HCT116 (cell line): ENCODE measurements around the gene IL25. TPM values are rescaled to one million over a fixed set of nuclear protein-coding genes. Genes with fewer than 3 reads are reported as not detected.

Experiments
- ATAC-seq: fragments of 200-7000 bp; cut with Tn5 transposase; 2 replicates; pipeline ENCODE4 v1.9.1; 2020; ENCODE audit warnings: mild to moderate bottlenecking, moderate library complexity
- BruUV-seq: library from RNA; stranded (reverse); fragments of 400-500 nt; replicated peaks from 2 replicates; lab custom pipeline; 2021; lab: Mats Ljungman, UMichigan
- CTCF ChIA-PET: fragments of 300-600 bp; sonication (Branson Sonifier 250); formaldehyde crosslinking; loops from one replicate; lab custom pipeline; 2021; ENCODE audit warnings: antibody characterized with exemption; lab: Charles Lee
- POLR2A ChIA-PET: fragments of 300-600, 350-600 bp; sonication (Branson Sonifier 250); formaldehyde crosslinking; loops from one replicate; lab custom pipeline; 2021; ENCODE audit warnings: antibody characterized with exemption; lab: Charles Lee
- RAD21 ChIA-PET, 2 experiments: fragments of 300-600 bp; sonication (Branson Sonifier 250); formaldehyde crosslinking; loops; one replicate each; lab custom pipeline; 2023; ENCODE audit warnings: low total read pairs in 2 of 2; ENCODE audit not compliant: uncharacterized antibody in 2 of 2, unreplicated experiment in 2 of 2, low non-redundant PET in 1 of 2; lab: Charles Lee
- DNase-seq: peaks from one replicate; pipeline ENCODE4 v3.0.0-alpha.2; 2010; ENCODE audit warnings: low read depth, low spot score
- H2AFZ ChIP-seq: fragments of 200-600 bp; shearing (Covaris generic), sonication (generic); 2 replicates; pipeline ENCODE4 v1.6.1; 2017; ENCODE audit warnings: low read depth, mixed run types, mixed read lengths, antibody characterized with exemption, low read length; ENCODE audit not compliant: poor library complexity, severe bottlenecking
- H3K27ac ChIP-seq: 2 replicates; pipeline ENCODE4 v1.5.1; 2012; ENCODE audit warnings: low read depth, low read length
- H3K27me3 ChIP-seq: fragments of 200-600 bp; sonication (generic); 2 replicates; pipeline ENCODE4 v1.6.1; 2016; ENCODE audit warnings: mixed run types, low read length, mixed read lengths; ENCODE audit not compliant: insufficient read depth
- H3K36me3 ChIP-seq, 2 experiments: fragments of 200-500 bp in 1 of 2; fragments of 200-600 bp in 1 of 2; sonication (Bioruptor generic) in 1 of 2; sonication (generic) in 1 of 2; 2 replicates each; pipeline versions ENCODE4 v1.5.1 to v1.6.1; 2014 to 2016; ENCODE audit warnings: low read length in 2 of 2, inconsistent platforms in 1 of 2, mixed read lengths in 1 of 2, mixed run types in 1 of 2; ENCODE audit not compliant: insufficient read depth in 2 of 2, control insufficient read depth in 1 of 2
- H3K4me1 ChIP-seq, 2 experiments: fragments of 200-600 bp in 1 of 2; sonication (generic) in 1 of 2; 2 replicates each; pipeline versions ENCODE4 v1.5.1 to v1.6.1; 2012 to 2017; ENCODE audit warnings: low read length in 2 of 2, inconsistent platforms in 1 of 2, mild to moderate bottlenecking in 1 of 2, mixed read lengths in 1 of 2, mixed run types in 1 of 2, moderate library complexity in 1 of 2; ENCODE audit not compliant: insufficient read depth in 2 of 2, control insufficient read depth in 1 of 2
- H3K4me2 ChIP-seq: fragments of 200-600 bp; sonication (generic); 2 replicates; pipeline ENCODE4 v1.6.1; 2017; ENCODE audit warnings: mixed run types, low read length, mixed read lengths
- H3K4me3 ChIP-seq, 2 experiments: fragments of 200-600 bp in 1 of 2; sonication (generic) in 1 of 2; replicated peaks in 1 of 2; 2 replicates each; pipeline ENCODE4 v1.5.1; 2011 to 2016; ENCODE audit warnings: low read length in 2 of 2, control low read depth in 1 of 2, low read depth in 1 of 2, mild to moderate bottlenecking in 1 of 2, mixed read lengths in 1 of 2, mixed run types in 1 of 2
- H3K79me2 ChIP-seq: fragments of 200-600 bp; sonication (generic); 2 replicates; pipeline ENCODE4 v1.6.1; 2017; ENCODE audit warnings: mild to moderate bottlenecking, mixed run types, low read length, moderate library complexity, mixed read lengths; ENCODE audit not compliant: insufficient read depth
- H3K9ac ChIP-seq: fragments of 200-600 bp; sonication (generic); 2 replicates; pipeline ENCODE4 v1.6.1; 2016; ENCODE audit warnings: low read length, mixed read lengths
- H3K9me2 ChIP-seq: fragments of 200-600 bp; sonication (generic), shearing (Covaris generic); 2 replicates; pipeline ENCODE4 v1.6.1; 2017; ENCODE audit warnings: mixed run types, mild to moderate bottlenecking, moderate library complexity; ENCODE audit not compliant: insufficient read depth
- H3K9me3 ChIP-seq, 2 experiments: fragments of 200-500 bp in 1 of 2; fragments of 200-600 bp in 1 of 2; sonication (Bioruptor generic) in 1 of 2; sonication (generic) in 1 of 2; 2 replicates each; pipeline ENCODE4 v1.6.1; 2014 to 2017; ENCODE audit warnings: low read length in 2 of 2, mixed read lengths in 2 of 2, inconsistent platforms in 1 of 2, low read depth in 1 of 2, mild to moderate bottlenecking in 1 of 2, mixed run types in 1 of 2, moderate library complexity in 1 of 2; ENCODE audit not compliant: control insufficient read depth in 1 of 2, insufficient read depth in 1 of 2
- H4K20me1 ChIP-seq: fragments of 200-600 bp; sonication (generic), shearing (Covaris generic); 2 replicates; pipeline ENCODE4 v1.6.1; 2017; ENCODE audit warnings: mixed run types, mild to moderate bottlenecking, moderate library complexity; ENCODE audit not compliant: insufficient read depth
- CEBPB ChIP-seq: IDR thresholded peaks from 2 replicates; pipeline ENCODE4 v1.6.1; 2012; ENCODE audit warnings: low read depth
- ELF1 ChIP-seq: IDR thresholded peaks from 2 replicates; pipeline ENCODE4 v1.6.1; 2012; ENCODE audit warnings: low read depth, borderline replicate concordance
- EZH2 ChIP-seq: fragments of 200-600 bp; sonication (generic); IDR thresholded peaks from 2 replicates; pipeline ENCODE4 v1.6.1; 2017; ENCODE audit warnings: antibody characterized with exemption, mixed run types
- POLR2AphosphoS5 ChIP-seq: IDR thresholded peaks from 2 replicates; pipeline ENCODE4 v1.6.1; 2011; ENCODE audit warnings: mild to moderate bottlenecking, low read depth, low read length, moderate library complexity
- SP1 ChIP-seq: IDR thresholded peaks from 2 replicates; pipeline ENCODE4 v1.6.1; 2012; ENCODE audit warnings: low read depth
- YY1 ChIP-seq: IDR thresholded peaks from 2 replicates; pipeline ENCODE4 v1.6.1; 2011; ENCODE audit warnings: low read length, low read depth, moderate library complexity, mild to moderate bottlenecking; ENCODE audit not compliant: insufficient replicate concordance; ENCODE audit errors: extremely low read depth
- ZFX ChIP-seq: fragments of 450-650 bp; IDR thresholded peaks from 2 replicates; pipeline ENCODE4 v1.6.1; 2017
- ZNF274 ChIP-seq: fragments of 200-500 bp; sonication (Bioruptor generic); IDR thresholded peaks from 2 replicates; pipeline ENCODE4 v1.6.1; 2014; ENCODE audit warnings: mild to moderate bottlenecking, low read depth, low read length, inconsistent platforms
- intact Hi-C: fragments of 100-400 bp; cut with micrococcal nuclease; formaldehyde crosslinking; loops from 2 replicates; pipeline ENCODE4 v1.10.0; 2022
- total RNA-seq: library from RNA; stranded (reverse); gene quantifications from one replicate; pipeline ENCODE4 v1.2.1, GENCODE V29; 2021; ENCODE audit not compliant: unreplicated experiment
- TF ChIP-seq, protein P1 (sequence below), 3 experiments: fragments of 200-600 bp in 1 of 3; sonication (generic) in 1 of 3; IDR thresholded peaks in 2 of 3; conservative IDR thresholded peaks in 1 of 3; 2 replicates each; pipeline ENCODE4 v1.5.1; 2012 to 2017; ENCODE audit warnings: low read depth in 2 of 3, low read length in 2 of 3, antibody characterized with exemption in 1 of 3, borderline replicate concordance in 1 of 3, control low read depth in 1 of 3, mild to moderate bottlenecking in 1 of 3, mixed read lengths in 1 of 3, mixed run types in 1 of 3, moderate library complexity in 1 of 3; ENCODE audit not compliant: insufficient read depth in 1 of 3
- TF ChIP-seq, protein P2 (sequence below): IDR thresholded peaks from 2 replicates; pipeline ENCODE4 v1.6.1; 2012; ENCODE audit warnings: low read depth
- TF ChIP-seq, protein P3 (sequence below): IDR thresholded peaks from 2 replicates; pipeline ENCODE4 v1.6.1; 2012

The IL25 gene
- total RNA-seq, 1 experiment from 2014 or later = not detected

- no peak for ATAC-seq
- DNase-seq = no peak
- Histone ChIP-seq H3K4me3 (no peak within 1 kb of the TSS), H4K20me1 (no peaks in the 10 kb centered on the region), H3K9me2 (no peaks in the 10 kb centered on the region), H3K4me2 (no peak within 1 kb of the TSS), H3K27ac (no peak within 1 kb of the TSS), H2AFZ (no peak within 1 kb of the TSS), H3K27me3 (0 out of 2 replicates have a peak, but pooled peaks cover 6% of the 10 kb centered on the region), H3K9ac (no peak within 1 kb of the TSS), H3K4me1 (no peaks in the 10 kb centered on the region), H3K36me3 (no peaks in the 10 kb centered on the region), H3K9me3 (no peaks in the 10 kb centered on the region), H3K79me2 (no peaks in the 10 kb centered on the region)
- no peak for TF ChIP-seq ELF1
- no peak for TF ChIP-seq ZNF274
- no peak for TF ChIP-seq ZFX
- TF ChIP-seq, protein P1, sequence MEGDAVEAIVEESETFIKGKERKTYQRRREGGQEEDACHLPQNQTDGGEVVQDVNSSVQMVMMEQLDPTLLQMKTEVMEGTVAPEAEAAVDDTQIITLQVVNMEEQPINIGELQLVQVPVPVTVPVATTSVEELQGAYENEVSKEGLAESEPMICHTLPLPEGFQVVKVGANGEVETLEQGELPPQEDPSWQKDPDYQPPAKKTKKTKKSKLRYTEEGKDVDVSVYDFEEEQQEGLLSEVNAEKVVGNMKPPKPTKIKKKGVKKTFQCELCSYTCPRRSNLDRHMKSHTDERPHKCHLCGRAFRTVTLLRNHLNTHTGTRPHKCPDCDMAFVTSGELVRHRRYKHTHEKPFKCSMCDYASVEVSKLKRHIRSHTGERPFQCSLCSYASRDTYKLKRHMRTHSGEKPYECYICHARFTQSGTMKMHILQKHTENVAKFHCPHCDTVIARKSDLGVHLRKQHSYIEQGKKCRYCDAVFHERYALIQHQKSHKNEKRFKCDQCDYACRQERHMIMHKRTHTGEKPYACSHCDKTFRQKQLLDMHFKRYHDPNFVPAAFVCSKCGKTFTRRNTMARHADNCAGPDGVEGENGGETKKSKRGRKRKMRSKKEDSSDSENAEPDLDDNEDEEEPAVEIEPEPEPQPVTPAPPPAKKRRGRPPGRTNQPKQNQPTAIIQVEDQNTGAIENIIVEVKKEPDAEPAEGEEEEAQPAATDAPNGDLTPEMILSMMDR (IDR thresholded peaks at IDR 0.05 in 2 of 3, conservative IDR thresholded peaks at IDR 0.05 in 1 of 3; ENCODE audit: borderline replicate concordance in 1 of 3, insufficient read depth in 1 of 3, low read depth in 2 of 3, low read length in 2 of 3) = no peak
- TF ChIP-seq EZH2 = no peak
- TF ChIP-seq SP1 = no peak
- TF ChIP-seq, protein P2, sequence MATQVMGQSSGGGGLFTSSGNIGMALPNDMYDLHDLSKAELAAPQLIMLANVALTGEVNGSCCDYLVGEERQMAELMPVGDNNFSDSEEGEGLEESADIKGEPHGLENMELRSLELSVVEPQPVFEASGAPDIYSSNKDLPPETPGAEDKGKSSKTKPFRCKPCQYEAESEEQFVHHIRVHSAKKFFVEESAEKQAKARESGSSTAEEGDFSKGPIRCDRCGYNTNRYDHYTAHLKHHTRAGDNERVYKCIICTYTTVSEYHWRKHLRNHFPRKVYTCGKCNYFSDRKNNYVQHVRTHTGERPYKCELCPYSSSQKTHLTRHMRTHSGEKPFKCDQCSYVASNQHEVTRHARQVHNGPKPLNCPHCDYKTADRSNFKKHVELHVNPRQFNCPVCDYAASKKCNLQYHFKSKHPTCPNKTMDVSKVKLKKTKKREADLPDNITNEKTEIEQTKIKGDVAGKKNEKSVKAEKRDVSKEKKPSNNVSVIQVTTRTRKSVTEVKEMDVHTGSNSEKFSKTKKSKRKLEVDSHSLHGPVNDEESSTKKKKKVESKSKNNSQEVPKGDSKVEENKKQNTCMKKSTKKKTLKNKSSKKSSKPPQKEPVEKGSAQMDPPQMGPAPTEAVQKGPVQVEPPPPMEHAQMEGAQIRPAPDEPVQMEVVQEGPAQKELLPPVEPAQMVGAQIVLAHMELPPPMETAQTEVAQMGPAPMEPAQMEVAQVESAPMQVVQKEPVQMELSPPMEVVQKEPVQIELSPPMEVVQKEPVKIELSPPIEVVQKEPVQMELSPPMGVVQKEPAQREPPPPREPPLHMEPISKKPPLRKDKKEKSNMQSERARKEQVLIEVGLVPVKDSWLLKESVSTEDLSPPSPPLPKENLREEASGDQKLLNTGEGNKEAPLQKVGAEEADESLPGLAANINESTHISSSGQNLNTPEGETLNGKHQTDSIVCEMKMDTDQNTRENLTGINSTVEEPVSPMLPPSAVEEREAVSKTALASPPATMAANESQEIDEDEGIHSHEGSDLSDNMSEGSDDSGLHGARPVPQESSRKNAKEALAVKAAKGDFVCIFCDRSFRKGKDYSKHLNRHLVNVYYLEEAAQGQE = no peak
- TF ChIP-seq YY1 = no peak
- no peak for TF ChIP-seq POLR2AphosphoS5
- TF ChIP-seq, protein P3, sequence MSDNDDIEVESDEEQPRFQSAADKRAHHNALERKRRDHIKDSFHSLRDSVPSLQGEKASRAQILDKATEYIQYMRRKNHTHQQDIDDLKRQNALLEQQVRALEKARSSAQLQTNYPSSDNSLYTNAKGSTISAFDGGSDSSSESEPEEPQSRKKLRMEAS = no peak
- TF ChIP-seq CEBPB = no peak
- POLR2A ChIA-PET = no interaction called here
- no TSS peak for BruUV-seq
- CTCF ChIA-PET = no interaction called here
- RAD21 ChIA-PET = interaction anchor here in 1 of 2 experiments (0.5 kb wide), 1 partner anchor 16 kb away, joined by 4 read pairs; no protein-coding TSS in a partner anchor
- intact Hi-C loops = no loop called here
Measured at GRCh38 chr14:23376482-23377197, 4.0 kb downstream of the IL25 start, which contains the start of gene CMTM5. TSS of gene CMTM5 (plus strand) at chr14:23377046. CDS start at chr14:23377252, 206 bp downstream.
